Posterior cingulate gyrus (tissue), 11 donors: ENCODE measurements around the gene FOXE3.
A peak's percentile ranks its signal among the peaks of the same experiment; 100 is the strongest.
"Not testable (repeated sequence)": the region's sequence is repeated elsewhere in the genome, so short reads cannot be mapped to it uniquely, and the experiment has no call there.

Experiments
- DNase-seq, 10 donors: peaks; one replicate each; pipeline versions ENCODE4 v3.0.0 to v3.0.0-alpha.2; 2020 to 2021; ENCODE audit warnings: mixed read lengths in 3 of 10
- intact Hi-C: fragments of 100-400 bp; cut with DNase I; formaldehyde crosslinking; loops from one replicate; pipeline ENCODE4 v1.15.1; 2023

Gene FOXE3

DNA sequence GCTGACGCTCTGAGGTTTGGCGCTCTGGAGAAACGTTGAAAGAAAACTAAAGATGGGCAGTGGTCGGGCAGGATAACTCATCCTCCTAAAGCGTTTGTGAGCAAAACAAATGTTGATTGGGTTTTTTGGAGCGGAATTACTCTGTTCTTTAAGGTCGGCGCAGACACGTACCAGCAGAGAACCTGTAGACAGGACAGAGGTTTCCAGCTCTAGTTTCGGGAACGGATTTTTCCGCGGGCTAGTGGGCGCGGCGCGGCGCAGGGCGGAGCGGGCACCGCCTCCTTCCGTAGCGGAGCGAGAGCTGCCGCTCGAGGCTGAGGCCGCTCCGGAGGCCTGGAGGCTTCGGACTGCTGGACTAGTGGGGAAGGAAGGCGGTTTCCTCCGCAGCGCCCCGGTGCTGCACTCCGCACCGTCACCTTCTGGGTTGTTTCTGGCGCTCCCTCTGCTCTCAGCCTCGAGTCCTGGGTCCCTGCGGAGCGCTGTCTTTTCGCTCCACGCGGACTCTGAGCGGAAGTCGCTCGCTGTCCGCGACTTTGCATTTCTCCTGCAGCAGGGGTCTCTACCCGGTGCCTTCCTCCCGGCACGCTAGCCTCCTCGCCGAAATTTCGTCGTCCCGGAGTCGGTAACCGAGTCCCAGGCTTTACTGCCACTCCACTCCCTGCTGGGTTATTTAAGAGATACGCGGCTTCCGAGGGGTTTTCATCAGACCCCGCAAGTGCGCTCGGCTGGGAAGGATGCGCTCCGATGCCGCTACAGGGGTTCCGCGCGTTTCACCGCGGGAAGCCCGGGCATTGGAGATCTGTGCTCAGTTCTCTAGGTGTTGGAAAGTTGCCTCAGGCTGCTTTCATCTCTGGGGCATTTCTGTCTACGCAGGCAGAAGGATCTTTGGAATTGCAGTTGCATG lies 28.7 kb downstream of the FOXE3 start:
- peak in 1 of 10 donors; percentile 59 for DNase-seq

DNA sequence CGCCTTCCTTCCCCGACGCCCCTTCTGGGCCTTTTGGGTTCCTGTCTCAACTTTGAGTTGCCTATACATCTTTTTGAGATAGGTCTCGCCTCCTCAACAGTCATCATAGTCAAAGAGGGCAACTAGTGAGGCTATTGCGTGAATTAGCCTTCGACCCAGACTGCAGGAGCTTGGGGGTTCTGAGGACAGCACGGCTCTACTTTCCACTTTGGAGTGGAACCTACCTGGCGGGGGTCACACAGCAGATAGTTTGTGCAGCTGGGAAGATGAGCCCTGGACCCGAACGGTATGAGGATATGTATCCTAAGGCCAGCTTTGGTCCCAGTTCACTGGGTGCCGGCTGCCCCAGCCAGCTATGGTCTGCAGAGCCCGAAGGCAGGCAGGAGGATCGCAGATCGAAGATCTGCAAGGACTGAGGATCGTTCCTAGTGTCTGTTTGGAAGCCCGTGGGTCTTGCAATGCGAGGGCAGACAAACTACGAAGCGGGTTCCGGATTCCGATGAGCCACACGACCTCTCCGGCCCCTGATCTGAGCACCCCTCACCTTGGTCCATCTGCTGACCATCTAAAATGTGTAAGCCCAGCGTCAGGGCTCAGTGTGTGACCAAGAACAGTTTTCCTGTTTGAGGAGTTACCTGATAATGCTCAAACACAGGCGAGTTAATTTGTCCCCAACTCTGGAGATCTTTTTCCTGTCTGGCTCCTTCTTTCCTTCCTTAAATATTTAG lies 29.9 kb downstream of the FOXE3 start:
- intact Hi-C loops = no loop called here
- no peak for DNase-seq

More for the DNA sequence above, 28.7 kb downstream of the FOXE3 start:
- intact Hi-C loops = no loop called here

- intact Hi-C loops = no loop called here
Observed at GRCh38 chr1:47448462-47449222, 32.6 kb downstream of the FOXE3 start.

DNA sequence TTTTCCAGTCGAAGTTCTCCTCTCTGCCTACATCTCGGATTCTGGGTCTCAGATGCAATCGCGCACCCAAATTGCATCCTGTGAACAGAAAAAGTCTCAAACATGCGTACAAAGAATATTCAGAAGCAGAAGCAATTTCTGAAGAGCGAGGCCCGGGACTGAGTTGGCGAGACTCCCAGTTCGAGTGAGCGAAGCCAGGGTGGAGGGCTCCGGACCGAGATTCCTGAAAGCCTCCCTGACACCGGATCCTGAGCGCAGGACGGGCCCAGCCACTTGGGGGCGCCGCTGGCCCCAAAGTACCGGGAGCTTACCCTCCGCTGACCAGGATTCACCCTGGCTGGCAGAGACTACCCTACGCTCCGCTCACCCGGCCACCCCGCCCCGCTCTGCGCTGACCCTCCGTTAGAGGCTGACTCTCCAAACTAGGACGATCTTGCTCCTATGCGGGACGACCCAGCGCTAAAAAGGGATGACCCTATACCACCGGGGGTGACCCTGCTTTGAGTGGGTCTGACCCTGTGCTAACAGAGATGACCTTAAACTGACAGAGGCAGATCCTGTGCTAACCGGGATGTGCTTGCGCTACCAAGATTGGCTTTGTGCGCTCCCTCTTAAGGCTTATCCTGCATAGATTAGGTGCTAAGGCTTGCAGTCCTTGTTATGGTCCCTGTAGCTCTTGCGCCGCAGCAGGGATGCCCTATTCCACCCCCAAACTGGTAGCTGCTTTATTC lies 33.9 kb downstream of the FOXE3 start:
- intact Hi-C loops = no loop called here
- peak in 1 of 10 donors; percentile 75 for DNase-seq

More at GRCh38 chr1:47448462-47449222, 32.6 kb downstream of the FOXE3 start:
- no peak for DNase-seq

DNA sequence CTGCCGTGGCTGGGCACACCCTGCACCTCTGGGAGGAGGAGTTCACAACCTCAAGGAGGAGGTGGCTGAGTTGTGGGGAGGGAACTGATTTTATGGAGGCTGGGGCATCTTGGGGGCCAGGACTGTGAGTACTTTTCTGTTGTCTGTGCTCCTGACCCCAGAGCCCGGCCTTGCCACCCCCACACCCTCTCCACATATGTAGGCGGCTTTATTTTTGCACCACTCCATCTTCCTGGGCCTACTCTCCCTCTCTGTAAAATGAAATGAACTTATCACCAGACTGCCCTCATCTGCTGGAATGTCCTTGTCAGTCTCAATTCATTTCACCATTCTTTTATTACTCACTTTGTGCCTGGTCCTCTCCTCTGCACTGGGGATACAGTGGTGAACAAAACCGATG lies 34.5 kb downstream of the FOXE3 start:
- no peak for DNase-seq
- intact Hi-C loops = no loop called here

- no peak for DNase-seq
- intact Hi-C loops = no loop called here
Observed at GRCh38 chr1:47452426-47452825, 36.3 kb downstream of the FOXE3 start.

DNA sequence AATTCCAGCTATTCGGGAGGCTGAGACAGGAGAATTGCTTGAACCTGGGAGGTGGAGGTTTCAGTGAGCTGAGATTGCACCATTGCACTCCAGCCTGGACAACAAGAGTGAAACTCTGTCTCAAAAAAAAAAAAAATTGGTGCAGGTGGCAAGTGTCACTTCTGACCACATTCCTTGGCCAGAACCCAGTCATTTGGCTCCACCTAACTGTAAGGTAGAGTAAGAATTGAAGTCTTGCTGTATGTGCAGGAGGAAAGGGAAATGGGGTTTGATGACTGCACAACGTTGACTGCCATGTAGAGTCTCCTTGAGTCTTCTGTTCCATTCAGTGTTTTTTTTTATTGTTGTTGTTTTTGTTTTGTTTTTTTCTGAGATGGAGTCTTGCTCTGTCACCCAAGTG lies 37.8 kb downstream of the FOXE3 start:
- intact Hi-C loops, DNase-seq: not testable (repeated sequence)

DNA sequence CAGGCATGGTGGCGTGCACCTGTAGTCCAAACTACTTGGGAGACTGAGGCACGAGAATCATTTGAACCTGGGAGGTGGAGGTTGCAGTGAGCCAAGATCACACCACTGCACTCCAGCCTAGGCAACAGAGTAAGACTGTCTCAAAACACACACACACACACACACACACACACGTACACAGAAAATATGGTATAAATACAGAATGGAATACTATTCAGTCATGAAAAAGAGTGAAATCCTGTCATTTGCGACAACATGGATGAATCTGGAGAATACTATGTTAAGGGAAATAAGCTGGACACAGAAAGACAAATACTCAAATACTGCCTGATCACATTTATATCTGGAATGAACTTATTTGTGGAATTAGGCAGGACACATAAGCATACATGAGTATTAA lies 40.2 kb downstream of the FOXE3 start:
- intact Hi-C loops = no loop called here
- DNase-seq = no peak

DNA sequence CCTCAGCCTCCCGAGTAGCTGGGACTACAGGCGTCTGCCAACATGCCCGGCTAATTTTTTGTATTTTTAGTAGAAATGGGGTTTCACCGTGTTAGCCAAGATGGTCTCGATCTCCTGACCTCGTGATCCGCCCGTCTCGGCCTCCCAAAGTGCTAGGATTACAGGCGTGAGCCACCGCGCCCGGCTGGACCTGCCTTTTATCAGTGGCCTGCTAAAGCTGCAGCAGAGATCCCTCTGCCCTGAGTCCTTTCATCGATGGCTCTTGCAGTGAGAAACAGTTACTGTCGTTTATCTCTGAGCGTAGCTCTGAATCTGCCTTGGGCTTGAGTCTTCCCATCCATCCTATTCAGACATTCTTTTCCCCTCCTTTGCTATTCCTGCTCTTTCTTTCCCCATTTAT lies 41.5 kb downstream of the FOXE3 start:
- intact Hi-C loops = not testable (repeated sequence)
- DNase-seq = peak in 1 of 10 donors; percentile 21

GRCh38 chr1:47459253-47459788 lies 43.2 kb downstream of the FOXE3 start:
- intact Hi-C loops = no loop called here
- DNase-seq = no peak

DNA sequence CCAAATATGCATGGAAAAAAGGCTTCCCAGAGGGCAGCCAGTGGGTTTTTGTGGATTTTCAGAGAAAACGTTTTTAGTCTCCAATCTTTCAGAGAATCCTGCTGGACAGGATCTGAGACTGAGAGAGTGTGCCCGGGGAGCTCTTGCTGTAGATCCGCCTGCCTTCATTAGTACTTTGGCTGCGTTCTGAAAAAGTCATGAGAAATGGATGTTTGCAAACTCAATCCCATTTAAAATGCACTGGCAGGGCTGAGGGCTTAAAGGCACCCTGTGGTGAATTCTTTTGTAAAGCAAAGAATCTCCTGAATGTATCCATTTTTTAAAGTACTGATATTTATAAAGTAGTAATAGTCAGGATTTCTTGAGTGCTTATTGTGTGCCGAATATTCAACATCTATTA lies 44.0 kb downstream of the FOXE3 start:
- no peak for DNase-seq
- intact Hi-C loops = no loop called here

DNA sequence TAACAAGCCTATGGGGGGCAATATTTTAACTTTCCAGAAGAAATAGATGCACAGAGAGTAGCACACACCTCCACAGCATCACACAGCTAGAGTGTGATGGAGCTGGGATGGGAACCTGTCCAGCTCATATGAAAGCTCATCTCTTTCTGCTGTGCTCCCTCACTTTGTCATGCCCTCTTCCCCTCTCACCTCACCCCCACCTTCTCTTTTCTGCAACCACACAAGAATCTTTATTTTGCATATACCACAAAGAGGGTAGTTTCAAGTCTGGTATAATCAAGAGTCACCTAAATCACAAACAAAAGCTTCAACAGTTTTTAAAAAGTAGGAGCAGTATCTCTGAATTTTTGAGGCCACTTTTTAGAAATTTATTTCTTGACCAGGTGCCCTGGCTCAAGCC lies 44.4 kb downstream of the FOXE3 start:
- no peak for DNase-seq
- intact Hi-C loops = no loop called here

GRCh38 chr1:47465605-47466004 lies 49.5 kb downstream of the FOXE3 start:
- DNase-seq = no peak

More at GRCh38 chr1:47465605-47466004, 49.5 kb downstream of the FOXE3 start:
- intact Hi-C loops = no loop called here
